ENCODE data around the gene PNPO. TPM values are rescaled to one million over a fixed set of nuclear protein-coding genes. Genes with fewer than 3 reads are reported as not detected.

The PNPO gene
- total RNA-seq, 1 experiment from 2014 or later, result 88.0 TPM

DNA sequence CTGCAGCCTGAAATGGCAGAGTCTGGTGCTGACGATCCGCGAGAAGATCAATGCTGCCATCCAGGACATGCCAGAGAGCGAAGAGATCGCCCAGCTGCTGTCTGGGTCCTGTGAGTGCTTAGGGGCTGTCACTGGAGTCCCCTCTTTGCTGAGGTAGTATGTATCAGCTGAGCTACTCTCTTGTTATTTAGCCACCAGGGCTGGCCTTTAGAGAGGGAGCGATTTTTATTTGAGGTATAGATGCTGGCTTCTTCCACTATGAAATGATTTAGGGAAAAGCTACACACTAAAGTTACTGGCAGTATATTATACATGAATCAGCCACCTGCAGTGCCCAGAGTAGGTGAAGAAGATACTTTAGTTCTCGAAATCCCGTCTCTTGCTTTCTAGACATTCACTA is 32.2 kb downstream of the PNPO start:
- Mint-ChIP-seq H3K9me3 (ENCODE audit: low read depth, unreplicated experiment) (no peaks in the 10 kb centered on the region), H3K4me3 (ENCODE audit: low read depth, unreplicated experiment) (no peak overlapping the region), H3K27me3 (ENCODE audit: unreplicated experiment) (no peaks in the 10 kb centered on the region), H3K27ac (ENCODE audit: unreplicated experiment) (no peak overlapping the region), H3K4me1 (ENCODE audit: low read depth, unreplicated experiment) (peaks cover 15% of the 10 kb centered on the region), H3K36me3 (ENCODE audit: insufficient read depth, unreplicated experiment) (peaks cover 62% of the 10 kb centered on the region)
- no peak for DNase-seq
- intact Hi-C loops (cut with micrococcal nuclease; ENCODE audit: unreplicated experiment), result no loop called here
- CTCF ChIA-PET, result no interaction called here
- TF ChIP-seq, protein P1, sequence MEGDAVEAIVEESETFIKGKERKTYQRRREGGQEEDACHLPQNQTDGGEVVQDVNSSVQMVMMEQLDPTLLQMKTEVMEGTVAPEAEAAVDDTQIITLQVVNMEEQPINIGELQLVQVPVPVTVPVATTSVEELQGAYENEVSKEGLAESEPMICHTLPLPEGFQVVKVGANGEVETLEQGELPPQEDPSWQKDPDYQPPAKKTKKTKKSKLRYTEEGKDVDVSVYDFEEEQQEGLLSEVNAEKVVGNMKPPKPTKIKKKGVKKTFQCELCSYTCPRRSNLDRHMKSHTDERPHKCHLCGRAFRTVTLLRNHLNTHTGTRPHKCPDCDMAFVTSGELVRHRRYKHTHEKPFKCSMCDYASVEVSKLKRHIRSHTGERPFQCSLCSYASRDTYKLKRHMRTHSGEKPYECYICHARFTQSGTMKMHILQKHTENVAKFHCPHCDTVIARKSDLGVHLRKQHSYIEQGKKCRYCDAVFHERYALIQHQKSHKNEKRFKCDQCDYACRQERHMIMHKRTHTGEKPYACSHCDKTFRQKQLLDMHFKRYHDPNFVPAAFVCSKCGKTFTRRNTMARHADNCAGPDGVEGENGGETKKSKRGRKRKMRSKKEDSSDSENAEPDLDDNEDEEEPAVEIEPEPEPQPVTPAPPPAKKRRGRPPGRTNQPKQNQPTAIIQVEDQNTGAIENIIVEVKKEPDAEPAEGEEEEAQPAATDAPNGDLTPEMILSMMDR (IDR thresholded peaks at IDR 0.05; ENCODE audit: unreplicated experiment), result no peak
- BruUV-seq (replicated peaks), result no TSS peak

DNA sequence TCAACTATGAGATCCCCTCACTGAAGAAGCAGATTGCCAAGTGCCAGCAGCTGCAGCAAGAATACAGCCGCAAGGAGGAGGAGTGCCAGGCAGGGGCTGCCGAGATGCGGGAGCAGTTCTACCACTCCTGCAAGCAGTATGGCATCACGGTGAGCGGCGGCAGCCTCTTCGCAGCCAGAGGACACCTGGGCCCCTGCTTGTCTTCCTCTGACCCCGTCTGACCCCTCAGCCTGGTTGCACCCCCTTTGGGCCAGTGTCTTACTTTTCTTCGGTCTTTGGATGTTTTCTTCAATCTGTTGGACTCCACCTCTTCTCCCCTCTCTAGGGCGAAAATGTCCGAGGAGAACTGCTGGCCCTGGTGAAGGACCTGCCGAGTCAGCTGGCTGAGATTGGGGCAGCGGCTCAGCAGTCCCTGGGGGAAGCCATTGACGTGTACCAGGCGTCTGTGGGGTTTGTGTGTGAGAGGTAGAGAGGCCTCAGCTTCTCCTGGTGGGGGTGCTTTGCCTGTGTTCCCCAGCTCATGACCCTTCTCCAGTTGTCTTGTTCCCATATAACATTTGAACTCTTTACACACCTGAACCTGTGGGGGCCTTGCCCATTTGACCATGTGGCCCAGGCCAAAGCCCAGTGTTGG is 33.9 kb downstream of the PNPO start:
- no peaks in the 10 kb centered on the region for H3K9me3 Mint-ChIP-seq (ENCODE audit: low read depth, unreplicated experiment)
- no peak for DNase-seq
- CTCF ChIA-PET, result interaction anchor here (0.8 to 1.2 kb wide), 3 partner anchors 27 to 43 kb away, joined by 3 to 6 read pairs (median 3); no protein-coding TSS in a partner anchor
- H3K27ac Mint-ChIP-seq (ENCODE audit: unreplicated experiment), result no peak overlapping the region
- no TSS peak for BruUV-seq (replicated peaks)
- H3K4me3 Mint-ChIP-seq (ENCODE audit: low read depth, unreplicated experiment), result no peak overlapping the region
- no peaks in the 10 kb centered on the region for H3K27me3 Mint-ChIP-seq (ENCODE audit: unreplicated experiment)
- intact Hi-C loops (cut with micrococcal nuclease; ENCODE audit: unreplicated experiment), result no loop called here
- peaks cover 74% of the 10 kb centered on the region for H3K36me3 Mint-ChIP-seq (ENCODE audit: insufficient read depth, unreplicated experiment)
- TF ChIP-seq, protein P1 (IDR thresholded peaks at IDR 0.05; ENCODE audit: unreplicated experiment), result no peak
- peaks cover 5% of the 10 kb centered on the region for H3K4me1 Mint-ChIP-seq (ENCODE audit: low read depth, unreplicated experiment)

- no peak for DNase-seq
- CTCF ChIA-PET, result interaction anchor here (0.7 to 1.2 kb wide), 3 partner anchors 19 to 42 kb away, joined by 3 to 4 read pairs (median 3); no protein-coding TSS in a partner anchor
- Mint-ChIP-seq H3K4me3 (ENCODE audit: low read depth, unreplicated experiment) (no peak overlapping the region), H3K9me3 (ENCODE audit: low read depth, unreplicated experiment) (no peaks in the 10 kb centered on the region), H3K4me1 (ENCODE audit: low read depth, unreplicated experiment) (peaks cover under 1% of the 10 kb centered on the region), H3K36me3 (ENCODE audit: insufficient read depth, unreplicated experiment) (peaks cover 74% of the 10 kb centered on the region), H3K27me3 (ENCODE audit: unreplicated experiment) (no peaks in the 10 kb centered on the region), H3K27ac (ENCODE audit: unreplicated experiment) (no peak overlapping the region)
- BruUV-seq (replicated peaks), result no TSS peak
- intact Hi-C loops (cut with micrococcal nuclease; ENCODE audit: unreplicated experiment), result no loop called here
- TF ChIP-seq, protein P1 (IDR thresholded peaks at IDR 0.05; ENCODE audit: unreplicated experiment), result no peak
Observed at GRCh38 chr17:47975823-47976205, 34.4 kb downstream of the PNPO start.

- Mint-ChIP-seq H3K36me3 (ENCODE audit: insufficient read depth, unreplicated experiment) (peaks cover 69% of the 10 kb centered on the region), H3K27ac (ENCODE audit: unreplicated experiment) (no peak overlapping the region), H3K9me3 (ENCODE audit: low read depth, unreplicated experiment) (no peaks in the 10 kb centered on the region), H3K4me3 (ENCODE audit: low read depth, unreplicated experiment) (no peak overlapping the region), H3K27me3 (ENCODE audit: unreplicated experiment) (no peaks in the 10 kb centered on the region), H3K4me1 (ENCODE audit: low read depth, unreplicated experiment) (no peaks in the 10 kb centered on the region)
- CTCF ChIA-PET, result interaction anchor here (0.8 to 2.3 kb wide), 7 partner anchors 11 to 42 kb away, joined by 3 to 32 read pairs (median 5); no protein-coding TSS in a partner anchor
- intact Hi-C loops (cut with micrococcal nuclease; ENCODE audit: unreplicated experiment), result loop anchor here (1.0 kb wide), 1 partner anchor 40 kb away; no protein-coding TSS in a partner anchor
- no TSS peak for BruUV-seq (replicated peaks)
- DNase-seq, result peak; percentile 68
- TF ChIP-seq, protein P1 (IDR thresholded peaks at IDR 0.05; ENCODE audit: unreplicated experiment), result peak; percentile 89
Observed at GRCh38 chr17:47978324-47978723, 37.0 kb downstream of the PNPO start.
